ENCODE results near the gene PRR16.
"Not testable (repeated sequence)": the region's sequence is repeated elsewhere in the genome, so short reads cannot be mapped to it uniquely, and the experiment has no call there.

PRR16 gene

GRCh38 chr5:120463991-120464626, at the start of gene PRR16:
TSS of gene PRR16 (plus strand) at chr5:120464300.
- peak; percentile 63 for DNase-seq

- no peak for DNase-seq
Measured at GRCh38 chr5:120415985-120416384, 48.1 kb upstream of the PRR16 start.

GRCh38 chr5:120419127-120419526, 45.0 kb upstream of the PRR16 start:
- DNase-seq = no peak

GRCh38 chr5:120426633-120427275, 37.3 kb upstream of the PRR16 start:
- DNase-seq = not testable (repeated sequence)

- DNase-seq = no peak
Measured at GRCh38 chr5:120430572-120430971, 33.5 kb upstream of the PRR16 start.

- DNase-seq = no peak
Measured at GRCh38 chr5:120432861-120433260, 31.2 kb upstream of the PRR16 start.

GRCh38 chr5:120435129-120435528, 29.0 kb upstream of the PRR16 start:
- DNase-seq = no peak

GRCh38 chr5:120436996-120437395, 27.1 kb upstream of the PRR16 start:
- DNase-seq = peak; percentile 9

- no peak for DNase-seq
Measured at GRCh38 chr5:120442694-120443093, 21.4 kb upstream of the PRR16 start.

GRCh38 chr5:120443607-120444006, 20.5 kb upstream of the PRR16 start:
- no peak for DNase-seq

GRCh38 chr5:120446068-120446492, 18.0 kb upstream of the PRR16 start:
- DNase-seq = no peak

- no peak for DNase-seq
Measured at GRCh38 chr5:120446901-120447300, 17.2 kb upstream of the PRR16 start.

- no peak for DNase-seq
Measured at GRCh38 chr5:120447706-120448239, 16.3 kb upstream of the PRR16 start.

GRCh38 chr5:120449501-120449900, 14.6 kb upstream of the PRR16 start:
- DNase-seq = peak; percentile 48

- DNase-seq = no peak
Measured at GRCh38 chr5:120450910-120451309, 13.2 kb upstream of the PRR16 start.

- no peak for DNase-seq
Measured at GRCh38 chr5:120451445-120451844, 12.7 kb upstream of the PRR16 start.

GRCh38 chr5:120452471-120452870, 11.6 kb upstream of the PRR16 start:
- DNase-seq = no peak

- DNase-seq = no peak
Measured at GRCh38 chr5:120454094-120454798, 9.9 kb upstream of the PRR16 start.

- DNase-seq = no peak
Measured at GRCh38 chr5:120456006-120456405, 8.1 kb upstream of the PRR16 start.

GRCh38 chr5:120457839-120458507, 6.1 kb upstream of the PRR16 start:
- DNase-seq = peak; percentile 66

GRCh38 chr5:120458508-120458847, 5.6 kb upstream of the PRR16 start:
- DNase-seq = not testable (repeated sequence)

- no peak for DNase-seq
Measured at GRCh38 chr5:120461251-120461650, 2.8 kb upstream of the PRR16 start.

GRCh38 chr5:120463006-120463680, 957 bp upstream of the PRR16 start:
- peak; percentile 70 for DNase-seq

Data from suppressor macrophage treated with lipopolysaccharide for 4 hours (primary cell).